ENCODE data around the gene PKMYT1. TPM values are rescaled to one million over a fixed set of nuclear protein-coding genes. Genes with fewer than 3 reads are reported as not detected.

PKMYT1 gene
- total and polyA plus RNA-seq, 9 of the 15 experiments (the other 6 are each of a cell fraction or from before 2014, with no cell fraction given): 8.7 to 201 (median 37.8) TPM

DNA sequence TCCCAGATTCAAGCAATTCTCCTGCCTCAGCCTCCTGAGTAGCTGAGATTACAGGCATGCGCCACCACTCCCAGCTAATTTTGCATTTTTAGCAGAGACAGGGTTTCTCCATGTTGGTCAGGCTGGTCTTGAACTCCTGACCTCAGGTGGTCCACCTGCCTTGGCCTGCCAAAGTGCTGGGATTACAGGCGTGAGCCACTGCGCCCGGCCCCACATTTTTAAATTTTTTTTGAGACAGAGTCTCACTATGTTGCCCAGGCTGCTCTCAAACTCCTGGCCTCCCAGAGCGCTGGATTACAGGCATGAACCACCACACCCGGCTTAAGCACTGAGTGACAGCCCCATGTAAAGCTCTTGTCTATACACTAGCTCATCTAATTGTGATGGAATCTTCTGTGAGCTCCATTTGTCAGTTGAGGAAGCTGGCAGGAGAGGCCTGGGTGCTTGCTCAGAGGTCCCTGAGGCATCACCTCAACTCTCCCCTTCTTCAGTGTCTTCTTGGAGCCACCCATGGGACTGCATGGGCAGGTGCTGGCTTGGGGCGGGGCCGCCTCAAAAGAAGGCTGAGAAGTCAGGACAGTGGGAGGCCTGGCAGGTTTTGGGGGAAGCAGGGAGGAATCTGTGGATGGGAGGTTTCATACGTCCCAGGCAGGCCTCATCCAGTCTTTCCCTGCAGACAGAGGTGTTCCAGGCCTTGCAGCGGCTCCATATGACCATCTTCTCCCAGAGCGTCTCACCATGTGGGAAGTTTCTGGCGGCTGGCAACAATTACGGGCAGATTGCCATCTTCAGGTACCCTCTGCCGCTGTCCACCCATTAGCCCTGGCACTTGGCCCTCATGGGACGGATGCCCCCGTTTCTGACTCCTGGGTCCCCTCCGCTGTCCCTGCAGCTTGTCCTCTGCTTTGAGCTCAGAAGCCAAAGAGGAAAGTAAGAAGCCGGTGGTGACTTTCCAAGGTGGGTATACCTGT, 45.1 kb upstream of the PKMYT1 start:
- ChIA-PET POLR2A (interaction anchor here (1.4 to 1.6 kb wide), 2 partner anchors 10 to 23 kb away, joined by 6 to 7 read pairs; no protein-coding TSS in a partner anchor), CTCF (ENCODE audit: low intra/inter-chr PET ratio) (no interaction called here)
- H3K79me2 ChIP-seq (ENCODE audit: control insufficient read depth, insufficient read depth, low read length): peaks cover 40% of the 10 kb centered on the region
- no peak overlapping the region for H3K27ac ChIP-seq (ENCODE audit: extremely low read depth, low read depth, low read length)
- BruUV-seq (replicated peaks): no TSS peak
- in situ Hi-C loops (cut with MboI): no loop called here
- ATAC-seq: no peak
- H3K27me3 ChIP-seq (ENCODE audit: control insufficient read depth in 2 of 2, insufficient read depth in 2 of 2, low read length in 2 of 2): peaks cover 6 to 15% of the 10 kb centered on the region in 2 experiments; a peak in 4 of 5 replicates
- H2AFZ ChIP-seq (ENCODE audit: low read depth, low read length): no peak overlapping the region
- no peak overlapping the region for H3K4me3 ChIP-seq
- H4K20me1 ChIP-seq (replicated peaks; ENCODE audit: control insufficient read depth, insufficient read depth, low read length): peaks cover 28% of the 10 kb centered on the region
- peaks cover 35 to 88% of the 10 kb centered on the region in 2 experiments for H3K4me1 ChIP-seq (replicated peaks in 1 of 2; ENCODE audit: control insufficient read depth in 2 of 2, insufficient read depth in 2 of 2, low read length in 2 of 2)
- 90% methylated on average over 15 of the region's 18 CpGs for WGBS (ENCODE audit: insufficient coverage, low coverage, missing lambda C conversion rate)
- no peaks in the 10 kb centered on the region for H3K9me3 ChIP-seq (replicated peaks; ENCODE audit: control insufficient read depth, insufficient read depth, low read depth, low read length)
- no peak for FAIRE-seq
- peaks cover 2% of the 10 kb centered on the region for H3K9me1 ChIP-seq (ENCODE audit: control insufficient read depth, insufficient read depth, low read length)
- H3K9ac ChIP-seq (ENCODE audit: insufficient read depth in 1 of 2, low read depth in 2 of 2, low read length in 2 of 2): peak overlapping the region in 1 of 2 experiments; percentile 74; a peak in 2 of 4 replicates
- peaks cover 39% of the 10 kb centered on the region; the same call in 2 of the 3 replicates for H3K36me3 ChIP-seq (ENCODE audit: control insufficient read depth, insufficient read depth, low read length)
- intact Hi-C loops (cut with micrococcal nuclease): loop anchor here (10.0 kb wide), 1 partner anchor 61 kb away; the partner anchor contains the start of genes KREMEN2 and PAQR4
- H3K4me2 ChIP-seq (ENCODE audit: insufficient read depth, low read length): no peak overlapping the region
- DNase-seq (ENCODE audit: extremely low read depth in 1 of 4, low spot score in 3 of 4): no peak
- TF ChIP-seq, protein P1, sequence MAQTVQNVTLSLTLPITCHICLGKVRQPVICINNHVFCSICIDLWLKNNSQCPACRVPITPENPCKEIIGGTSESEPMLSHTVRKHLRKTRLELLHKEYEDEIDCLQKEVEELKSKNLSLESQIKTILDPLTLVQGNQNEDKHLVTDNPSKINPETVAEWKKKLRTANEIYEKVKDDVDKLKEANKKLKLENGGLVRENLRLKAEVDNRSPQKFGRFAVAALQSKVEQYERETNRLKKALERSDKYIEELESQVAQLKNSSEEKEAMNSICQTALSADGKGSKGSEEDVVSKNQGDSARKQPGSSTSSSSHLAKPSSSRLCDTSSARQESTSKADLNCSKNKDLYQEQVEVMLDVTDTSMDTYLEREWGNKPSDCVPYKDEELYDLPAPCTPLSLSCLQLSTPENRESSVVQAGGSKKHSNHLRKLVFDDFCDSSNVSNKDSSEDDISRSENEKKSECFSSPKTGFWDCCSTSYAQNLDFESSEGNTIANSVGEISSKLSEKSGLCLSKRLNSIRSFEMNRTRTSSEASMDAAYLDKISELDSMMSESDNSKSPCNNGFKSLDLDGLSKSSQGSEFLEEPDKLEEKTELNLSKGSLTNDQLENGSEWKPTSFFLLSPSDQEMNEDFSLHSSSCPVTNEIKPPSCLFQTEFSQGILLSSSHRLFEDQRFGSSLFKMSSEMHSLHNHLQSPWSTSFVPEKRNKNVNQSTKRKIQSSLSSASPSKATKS (CRISPR knock-in tag; IDR thresholded peaks at IDR 0.05): no peak
- 0 out of 2 replicates have a peak, but pooled peaks have one; percentile 23 for TF ChIP-seq POLR2G (IDR thresholded peaks at IDR 0.05; ENCODE audit: low read depth, low read length)
- TF ChIP-seq, protein P2, sequence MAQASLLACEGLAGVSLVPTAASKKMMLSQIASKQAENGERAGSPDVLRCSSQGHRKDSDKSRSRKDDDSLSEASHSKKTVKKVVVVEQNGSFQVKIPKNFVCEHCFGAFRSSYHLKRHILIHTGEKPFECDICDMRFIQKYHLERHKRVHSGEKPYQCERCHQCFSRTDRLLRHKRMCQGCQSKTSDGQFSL (CRISPR knock-in tag; IDR thresholded peaks at IDR 0.05): no peak
- TF ChIP-seq, protein P2 (tag; IDR thresholded peaks at IDR 0.05): no peak
- TF ChIP-seq, protein P3, sequence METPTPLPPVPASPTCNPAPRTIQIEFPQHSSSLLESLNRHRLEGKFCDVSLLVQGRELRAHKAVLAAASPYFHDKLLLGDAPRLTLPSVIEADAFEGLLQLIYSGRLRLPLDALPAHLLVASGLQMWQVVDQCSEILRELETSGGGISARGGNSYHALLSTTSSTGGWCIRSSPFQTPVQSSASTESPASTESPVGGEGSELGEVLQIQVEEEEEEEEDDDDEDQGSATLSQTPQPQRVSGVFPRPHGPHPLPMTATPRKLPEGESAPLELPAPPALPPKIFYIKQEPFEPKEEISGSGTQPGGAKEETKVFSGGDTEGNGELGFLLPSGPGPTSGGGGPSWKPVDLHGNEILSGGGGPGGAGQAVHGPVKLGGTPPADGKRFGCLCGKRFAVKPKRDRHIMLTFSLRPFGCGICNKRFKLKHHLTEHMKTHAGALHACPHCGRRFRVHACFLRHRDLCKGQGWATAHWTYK (CRISPR knock-in tag; IDR thresholded peaks at IDR 0.05): no peak
- no peak for TF ChIP-seq CHAMP1 (IDR thresholded peaks at IDR 0.05)
- TF ChIP-seq EWSR1 (IDR thresholded peaks at IDR 0.05; ENCODE audit: borderline replicate concordance, low read depth, partially characterized antibody): no peak
- no peak for TF ChIP-seq MAFK (IDR thresholded peaks at IDR 0.05; ENCODE audit: low read length)
- TF ChIP-seq, protein P4, sequence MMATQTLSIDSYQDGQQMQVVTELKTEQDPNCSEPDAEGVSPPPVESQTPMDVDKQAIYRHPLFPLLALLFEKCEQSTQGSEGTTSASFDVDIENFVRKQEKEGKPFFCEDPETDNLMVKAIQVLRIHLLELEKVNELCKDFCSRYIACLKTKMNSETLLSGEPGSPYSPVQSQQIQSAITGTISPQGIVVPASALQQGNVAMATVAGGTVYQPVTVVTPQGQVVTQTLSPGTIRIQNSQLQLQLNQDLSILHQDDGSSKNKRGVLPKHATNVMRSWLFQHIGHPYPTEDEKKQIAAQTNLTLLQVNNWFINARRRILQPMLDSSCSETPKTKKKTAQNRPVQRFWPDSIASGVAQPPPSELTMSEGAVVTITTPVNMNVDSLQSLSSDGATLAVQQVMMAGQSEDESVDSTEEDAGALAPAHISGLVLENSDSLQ (IDR thresholded peaks at IDR 0.05): 0 out of 2 replicates have a peak, but pooled peaks have one; percentile 16
- no peak for TF ChIP-seq TFAM (CRISPR knock-in tag; conservative IDR thresholded peaks at IDR 0.05)
- no peak for TF ChIP-seq RCOR1 (IDR thresholded peaks at IDR 0.05; ENCODE audit: borderline replicate concordance in 1 of 2, low read depth in 2 of 2, low read length in 2 of 2)
